Bronchial epithelial cell (primary cell): ENCODE measurements around the gene PRR35. TPM values are rescaled to one million over a fixed set of nuclear protein-coding genes. Genes with fewer than 3 reads are reported as not detected.

Experiments used
- DNase-seq: peaks from one replicate; pipeline ENCODE4 v3.0.0-alpha.2; 2010; ENCODE audit warnings: low read depth
- FAIRE-seq: peaks from 2 replicates; lab custom pipeline; 2011; peaks lifted over from hg19 to GRCh38; lab: Jason Lieb, UNC
- H3K27me3 ChIP-seq: 2 replicates; pipeline ENCODE4 v1.5.1; 2011; ENCODE audit warnings: low read length; ENCODE audit not compliant: control insufficient read depth, insufficient read depth
- H3K36me3 ChIP-seq: 2 replicates; pipeline ENCODE4 v1.5.1; 2011; ENCODE audit warnings: low read length; ENCODE audit not compliant: control insufficient read depth, insufficient read depth
- H3K4me3 ChIP-seq: 2 replicates; pipeline ENCODE4 v1.5.1; 2011; ENCODE audit warnings: mild to moderate bottlenecking, low read depth, low read length, control low read depth
- total RNA-seq: library from RNA; depleted of rRNA; stranded (reverse); fragments of >200 nt; gene quantifications from 2 replicates; pipeline ENCODE4 v1.2.1, GENCODE V29; 2014
- TF ChIP-seq, protein P1 (sequence below): IDR thresholded peaks from 2 replicates; pipeline ENCODE4 v1.5.1; 2011; ENCODE audit warnings: mild to moderate bottlenecking, moderate library complexity, low read length, control low read depth, inconsistent platforms; ENCODE audit not compliant: insufficient read depth, severe bottlenecking

PRR35 gene
- total RNA-seq, result not detected in 2 replicates

- Histone ChIP-seq H3K36me3 (no peaks in the 10 kb centered on the region), H3K27me3 (peaks cover 17% of the 10 kb centered on the region), H3K4me3 (no peak within 1 kb of the TSS)
- TF ChIP-seq, protein P1, sequence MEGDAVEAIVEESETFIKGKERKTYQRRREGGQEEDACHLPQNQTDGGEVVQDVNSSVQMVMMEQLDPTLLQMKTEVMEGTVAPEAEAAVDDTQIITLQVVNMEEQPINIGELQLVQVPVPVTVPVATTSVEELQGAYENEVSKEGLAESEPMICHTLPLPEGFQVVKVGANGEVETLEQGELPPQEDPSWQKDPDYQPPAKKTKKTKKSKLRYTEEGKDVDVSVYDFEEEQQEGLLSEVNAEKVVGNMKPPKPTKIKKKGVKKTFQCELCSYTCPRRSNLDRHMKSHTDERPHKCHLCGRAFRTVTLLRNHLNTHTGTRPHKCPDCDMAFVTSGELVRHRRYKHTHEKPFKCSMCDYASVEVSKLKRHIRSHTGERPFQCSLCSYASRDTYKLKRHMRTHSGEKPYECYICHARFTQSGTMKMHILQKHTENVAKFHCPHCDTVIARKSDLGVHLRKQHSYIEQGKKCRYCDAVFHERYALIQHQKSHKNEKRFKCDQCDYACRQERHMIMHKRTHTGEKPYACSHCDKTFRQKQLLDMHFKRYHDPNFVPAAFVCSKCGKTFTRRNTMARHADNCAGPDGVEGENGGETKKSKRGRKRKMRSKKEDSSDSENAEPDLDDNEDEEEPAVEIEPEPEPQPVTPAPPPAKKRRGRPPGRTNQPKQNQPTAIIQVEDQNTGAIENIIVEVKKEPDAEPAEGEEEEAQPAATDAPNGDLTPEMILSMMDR, result no peak
- no peak for DNase-seq
- no peak for FAIRE-seq
Observed at GRCh38 chr16:560204-560700, at the start of gene PRR35. Gene PRR35, plus strand, starts transcription at chr16:560394. Its CDS starts 2,901 bp downstream, at chr16:563295.

DNA sequence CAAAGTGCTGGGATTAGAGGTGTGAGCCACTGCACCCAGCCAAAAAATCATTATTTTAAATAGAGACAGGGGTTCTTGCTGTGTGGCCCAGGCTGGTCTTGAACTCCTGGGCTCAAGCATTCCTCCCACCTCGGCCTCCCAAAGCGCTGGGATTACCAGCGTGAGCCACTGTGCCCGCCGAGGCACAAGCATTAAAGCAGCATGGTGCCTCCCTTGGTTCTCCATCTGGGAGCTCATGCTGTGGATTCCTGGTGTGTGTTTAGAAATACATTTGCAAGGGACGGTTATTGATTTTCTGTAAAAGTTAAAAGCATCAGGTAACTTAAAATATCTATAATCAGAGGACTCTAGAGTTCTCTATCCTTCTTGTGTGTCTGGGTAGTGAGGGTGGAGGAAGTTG lies 47.4 kb upstream of the PRR35 start:
- TF ChIP-seq, protein P1, result no peak
- Histone ChIP-seq H3K27me3 (no peaks in the 10 kb centered on the region), H3K4me3 (no peak overlapping the region), H3K36me3 (peaks cover 8% of the 10 kb centered on the region)
- DNase-seq (no peak), FAIRE-seq (no peak)

GRCh38 chr16:513950-514349 lies 46.2 kb upstream of the PRR35 start:
- TF ChIP-seq, protein P1, result no peak
- no peak for DNase-seq
- H3K27me3 ChIP-seq, result no peaks in the 10 kb centered on the region
- no peak overlapping the region for H3K4me3 ChIP-seq
- FAIRE-seq, result no peak
- H3K36me3 ChIP-seq, result peaks cover 9% of the 10 kb centered on the region

DNA sequence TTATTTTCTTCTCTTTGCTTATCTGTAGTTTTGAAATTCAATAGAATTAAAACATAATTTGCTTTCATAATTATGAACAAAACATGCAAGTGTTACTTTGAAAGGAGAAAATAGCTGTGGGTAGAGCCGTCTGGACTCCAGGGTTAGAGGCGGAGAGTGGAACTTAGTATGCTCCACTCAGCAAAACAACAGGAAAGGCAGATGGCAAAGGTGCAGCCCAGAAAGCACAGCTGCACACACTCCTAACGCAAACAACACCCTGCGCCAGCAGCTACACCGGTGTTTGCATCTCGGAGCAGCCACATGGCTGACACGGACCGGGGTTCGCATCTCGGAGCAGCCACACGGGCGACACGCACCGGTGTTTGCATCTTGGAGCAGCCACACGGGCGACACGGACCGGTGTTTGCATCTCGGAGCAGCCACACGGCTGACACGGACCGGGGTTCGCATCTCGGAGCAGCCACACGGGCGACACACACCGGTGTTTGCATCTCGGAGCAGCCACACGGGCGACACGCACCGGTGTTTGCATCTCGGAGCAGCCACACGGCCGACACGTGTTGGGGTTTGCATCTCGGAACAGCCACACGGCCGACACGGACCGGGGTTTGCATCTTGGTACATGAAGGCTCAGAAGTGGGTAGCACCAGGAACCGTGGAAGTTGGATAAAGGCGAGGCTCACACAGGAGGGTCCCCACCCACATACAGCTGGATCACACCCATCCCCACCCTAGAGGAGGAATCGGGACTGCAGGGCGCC lies 44.8 kb upstream of the PRR35 start:
- Histone ChIP-seq H3K36me3 (peaks cover 11% of the 10 kb centered on the region), H3K4me3 (no peak overlapping the region), H3K27me3 (no peaks in the 10 kb centered on the region)
- TF ChIP-seq, protein P1, result no peak
- no peak for DNase-seq
- FAIRE-seq, result peak; percentile 83

GRCh38 chr16:515939-516226 lies 44.3 kb upstream of the PRR35 start:
- no peaks in the 10 kb centered on the region for H3K27me3 ChIP-seq
- peaks cover 14% of the 10 kb centered on the region for H3K36me3 ChIP-seq
- FAIRE-seq, result no peak

More at GRCh38 chr16:515939-516226, 44.3 kb upstream of the PRR35 start:
- H3K4me3 ChIP-seq, result no peak overlapping the region
- TF ChIP-seq, protein P1, result no peak
- no peak for DNase-seq
